ENCODE results near the gene SLC6A20.

Gene SLC6A20

DNA sequence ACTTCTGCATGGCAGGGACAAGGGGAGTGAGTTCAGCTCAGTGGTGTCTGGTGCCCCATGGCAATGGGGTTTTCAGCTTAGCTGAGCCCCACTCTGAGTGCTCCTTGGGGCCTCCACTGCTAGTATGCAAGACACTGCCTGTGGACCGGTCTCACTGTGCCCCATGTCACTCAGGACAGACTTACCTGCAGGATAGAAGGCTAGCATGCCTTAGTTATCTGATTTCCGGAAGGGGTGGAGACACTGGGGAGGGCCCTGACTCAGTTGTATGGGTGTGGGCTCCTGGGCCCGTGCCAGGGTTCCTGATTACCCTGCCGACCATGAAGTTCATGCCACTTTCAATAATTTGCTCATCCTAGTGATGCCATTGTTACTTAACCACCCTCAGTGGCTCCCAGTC lies 4.3 kb upstream of the SLC6A20 start:
- no peak for DNase-seq

DNA sequence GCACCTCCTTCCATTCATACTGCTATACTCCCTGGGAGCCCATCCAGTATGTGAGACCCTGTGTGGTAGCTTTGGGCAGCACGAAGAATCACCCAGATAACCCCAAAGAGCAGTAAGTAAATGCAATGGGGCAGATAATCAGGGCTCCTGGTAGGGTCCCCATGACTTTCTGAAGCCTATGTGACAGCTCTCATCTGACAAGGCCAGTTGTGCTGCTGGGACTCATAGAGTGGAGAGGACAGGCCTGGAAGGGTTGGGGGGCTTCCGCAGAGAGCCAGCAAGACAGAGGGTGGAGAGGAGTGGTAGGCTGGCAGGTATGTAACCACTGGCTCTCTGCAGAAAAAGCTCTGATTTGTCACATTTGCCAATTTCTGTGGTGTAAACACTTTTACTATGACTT lies 3.2 kb upstream of the SLC6A20 start:
- no peak for DNase-seq

DNA sequence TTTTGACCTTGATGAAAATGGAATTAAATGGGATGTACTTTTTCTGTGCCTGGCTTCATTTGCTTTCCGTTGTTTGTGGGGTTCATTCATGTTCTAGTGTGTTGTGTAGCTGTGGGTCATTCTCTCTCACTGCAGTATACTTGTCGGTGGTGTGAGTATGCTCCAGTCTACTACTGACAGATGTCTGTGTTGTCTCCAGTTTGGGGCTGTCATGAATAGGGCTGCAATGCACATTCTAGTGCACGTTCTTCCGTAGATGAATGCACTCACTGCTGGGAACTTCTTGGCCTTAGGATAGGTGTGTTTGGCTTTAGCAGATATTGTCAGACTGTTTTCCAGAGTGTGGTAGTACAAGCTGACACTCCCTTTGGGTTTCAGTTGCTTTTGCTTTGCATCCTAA lies 1.7 kb upstream of the SLC6A20 start:
- DNase-seq: no peak

DNA sequence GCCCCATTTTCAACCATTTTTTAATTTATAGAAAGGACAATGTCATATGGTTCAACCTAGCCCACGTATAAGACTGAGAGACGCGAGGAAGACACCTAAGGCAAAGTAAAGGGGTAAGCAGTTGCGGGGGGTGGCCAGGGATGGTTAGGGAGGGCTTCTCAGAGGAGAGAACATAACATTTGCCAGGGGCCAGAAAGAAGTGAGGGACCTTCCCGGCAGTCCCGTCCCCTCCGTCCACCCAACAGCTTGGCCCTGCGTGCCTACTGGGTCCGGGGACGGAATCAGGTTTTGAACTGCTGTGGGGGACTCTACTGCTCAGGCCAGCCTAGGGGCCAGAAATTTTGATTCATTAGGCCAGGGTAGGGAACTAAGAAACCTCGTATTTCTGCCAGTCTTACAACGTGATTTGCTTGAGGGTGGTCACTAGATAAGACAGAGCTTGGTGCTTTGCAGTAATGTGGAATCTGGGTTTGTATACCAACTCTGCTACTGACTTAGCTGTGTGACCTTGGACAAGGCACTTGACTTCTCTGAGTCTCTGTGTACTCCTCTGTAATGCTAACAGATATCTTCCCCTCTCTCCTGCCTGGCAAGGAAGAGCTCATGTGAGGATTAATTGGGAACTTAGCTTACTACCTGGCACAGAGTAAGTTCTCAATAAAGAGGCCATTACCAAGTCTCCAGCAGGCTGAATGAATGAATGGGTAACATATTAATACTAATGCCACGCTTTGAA lies 734 bp upstream of the SLC6A20 start:
- DNase-seq: no peak

DNA sequence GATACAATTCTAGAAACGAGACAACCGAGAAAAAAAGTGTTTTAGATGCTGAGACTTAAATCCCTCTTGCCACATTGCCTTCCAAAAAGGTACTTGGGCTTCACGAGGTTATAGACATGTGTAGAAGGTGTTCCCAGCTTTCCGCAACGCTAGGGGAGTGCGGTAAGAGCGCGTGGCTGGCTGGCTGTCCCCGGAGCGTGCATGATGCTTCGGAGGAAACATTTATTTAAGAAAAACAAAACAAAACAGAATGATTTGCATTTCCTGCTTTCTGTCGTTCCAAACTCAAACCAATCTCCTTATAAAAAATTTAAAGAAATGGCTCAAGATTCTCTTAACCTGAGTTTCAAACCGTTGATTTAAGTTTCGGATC lies 841 bp downstream of the SLC6A20 start:
- no peak for DNase-seq

DNA sequence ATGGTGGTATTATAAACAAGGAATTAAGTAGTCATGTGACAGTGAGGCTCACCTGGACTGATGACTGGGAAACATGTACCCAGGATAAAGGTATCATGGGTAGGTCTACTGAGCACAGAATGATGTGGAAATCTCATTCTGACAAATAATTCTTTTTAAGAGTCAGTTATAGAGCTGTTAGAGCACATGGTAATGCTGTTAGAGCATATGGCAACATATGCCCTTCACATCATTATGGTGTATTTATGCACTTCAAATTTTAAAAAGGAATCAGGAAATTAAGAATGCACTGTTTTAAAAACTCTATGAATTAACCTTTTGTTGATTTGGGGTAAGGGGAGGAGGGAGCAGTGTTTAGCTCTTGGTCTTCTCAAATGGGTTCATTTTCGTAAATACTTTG lies 1.7 kb downstream of the SLC6A20 start:
- no peak for DNase-seq

DNA sequence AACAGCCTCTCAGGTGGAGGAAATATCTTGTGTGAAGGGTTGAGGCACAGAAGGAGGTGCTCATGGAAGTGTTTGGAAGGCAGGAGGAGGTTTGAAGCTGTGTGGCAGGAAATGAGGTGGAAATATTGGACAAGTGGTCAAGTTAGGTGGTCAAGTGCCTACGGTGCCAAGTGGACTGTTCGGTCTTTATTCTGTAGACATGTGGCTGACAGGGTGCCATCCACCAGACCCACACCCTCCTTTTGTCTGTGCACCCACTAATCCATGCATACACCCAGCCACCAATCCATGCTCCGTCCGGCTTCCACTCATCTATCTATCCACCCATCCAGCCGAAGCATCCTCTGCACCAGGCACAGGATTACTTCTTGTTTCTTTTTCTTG lies 2.2 kb downstream of the SLC6A20 start:
- DNase-seq: no peak

DNA sequence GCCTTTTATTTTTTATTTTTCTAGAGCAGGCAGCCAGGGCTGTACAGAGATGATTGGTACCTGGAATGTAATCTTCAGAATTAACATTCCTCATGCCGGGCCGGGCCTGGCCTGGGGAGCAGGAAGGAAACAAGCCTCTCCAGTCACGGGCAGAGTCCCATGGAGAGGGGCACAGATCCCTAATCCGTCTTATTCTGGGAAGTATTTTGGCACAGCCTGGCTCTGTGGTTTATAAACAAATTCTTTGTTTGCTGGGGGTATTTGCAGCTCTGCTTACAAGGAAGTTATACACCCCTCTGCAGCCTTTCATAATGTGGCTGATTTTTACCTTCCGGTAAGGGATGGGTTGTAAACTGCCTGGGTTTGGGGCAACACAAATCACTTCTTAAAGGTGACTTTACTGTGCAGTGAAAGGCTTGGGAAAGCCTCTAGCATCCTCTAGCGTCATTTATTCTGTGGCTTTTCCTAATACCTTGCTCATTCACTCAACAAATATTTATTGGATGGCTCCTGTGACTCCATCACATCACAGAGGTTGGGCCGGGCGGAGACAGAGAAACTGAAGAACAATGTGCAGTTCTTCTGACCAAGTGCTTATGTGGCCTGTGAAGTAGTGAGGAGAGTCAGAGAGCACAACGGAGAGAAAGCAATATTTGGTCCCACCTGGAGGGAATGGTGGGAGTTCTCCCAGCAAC lies 2.7 kb downstream of the SLC6A20 start:
- DNase-seq: no peak

DNA sequence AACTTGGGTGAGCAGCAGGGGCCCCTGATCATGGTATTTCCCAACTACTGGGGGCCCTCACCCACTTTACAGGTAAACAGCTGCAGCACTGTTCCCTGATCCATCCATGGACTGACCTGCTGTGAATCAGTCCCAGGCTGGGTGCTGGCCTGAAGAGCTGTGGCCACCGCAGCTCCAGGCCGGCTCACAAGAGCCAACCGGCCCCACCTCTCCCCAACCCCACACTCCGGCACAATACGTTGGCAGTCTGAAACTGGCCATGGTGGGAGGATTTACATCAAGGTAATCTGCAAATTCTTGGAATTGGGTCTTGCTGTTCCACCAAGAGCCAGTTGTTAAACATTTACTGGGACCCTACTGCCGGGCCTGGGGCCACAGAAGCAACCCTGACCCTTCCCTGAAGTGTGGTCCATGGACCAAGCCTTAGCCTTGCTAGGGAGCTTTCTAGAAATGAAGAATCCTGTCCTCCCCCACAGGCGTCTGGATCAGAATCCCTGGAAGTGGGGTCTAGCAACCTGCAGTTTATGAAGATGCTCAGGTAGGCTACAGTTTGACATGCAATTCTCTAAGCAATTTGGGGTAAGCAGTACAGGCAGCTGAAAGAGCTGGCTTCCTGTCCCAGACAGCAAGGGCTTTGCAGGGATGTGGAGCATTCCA lies 3.7 kb downstream of the SLC6A20 start:
- DNase-seq: no peak

DNA sequence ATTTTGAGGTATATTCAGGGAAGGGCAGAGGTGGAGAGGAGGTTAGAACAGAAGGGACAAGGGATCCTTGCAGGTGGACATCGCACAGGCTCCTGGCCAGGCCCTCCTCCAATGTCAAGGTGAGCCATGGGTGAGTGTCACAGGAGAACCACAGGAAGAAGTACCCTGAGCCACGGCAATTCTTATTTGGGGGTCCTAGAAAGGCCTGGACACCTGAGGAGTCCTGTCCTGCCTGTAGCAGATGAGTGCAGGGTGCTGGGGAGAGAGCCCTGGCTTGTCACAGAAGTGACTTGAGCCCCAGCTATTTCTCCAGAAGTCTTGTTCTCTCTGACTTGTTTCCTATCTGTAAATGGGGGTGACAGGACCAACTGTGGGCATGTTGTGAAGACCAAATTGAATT lies 4.3 kb downstream of the SLC6A20 start:
- no peak for DNase-seq

DNA sequence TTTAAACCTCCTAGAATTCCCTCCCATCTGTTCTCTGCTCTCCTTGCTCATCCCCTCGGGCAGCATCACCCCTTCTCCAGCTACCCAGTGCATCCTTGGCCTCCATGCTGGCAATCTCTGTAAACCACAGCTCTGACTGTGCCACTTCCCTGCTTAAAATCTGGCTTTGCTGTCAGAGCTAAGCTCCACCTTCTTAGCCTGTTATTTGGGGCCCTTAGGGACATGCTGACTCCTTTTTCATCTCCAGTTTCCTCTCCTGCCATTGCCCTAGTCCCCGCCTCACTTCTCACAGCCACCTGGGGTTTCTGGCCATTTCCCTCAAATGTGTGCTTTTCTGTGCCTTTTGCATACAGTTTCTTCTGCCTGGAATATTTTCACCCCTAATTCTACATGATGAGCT lies 5.7 kb downstream of the SLC6A20 start:
- DNase-seq: no peak

DNA sequence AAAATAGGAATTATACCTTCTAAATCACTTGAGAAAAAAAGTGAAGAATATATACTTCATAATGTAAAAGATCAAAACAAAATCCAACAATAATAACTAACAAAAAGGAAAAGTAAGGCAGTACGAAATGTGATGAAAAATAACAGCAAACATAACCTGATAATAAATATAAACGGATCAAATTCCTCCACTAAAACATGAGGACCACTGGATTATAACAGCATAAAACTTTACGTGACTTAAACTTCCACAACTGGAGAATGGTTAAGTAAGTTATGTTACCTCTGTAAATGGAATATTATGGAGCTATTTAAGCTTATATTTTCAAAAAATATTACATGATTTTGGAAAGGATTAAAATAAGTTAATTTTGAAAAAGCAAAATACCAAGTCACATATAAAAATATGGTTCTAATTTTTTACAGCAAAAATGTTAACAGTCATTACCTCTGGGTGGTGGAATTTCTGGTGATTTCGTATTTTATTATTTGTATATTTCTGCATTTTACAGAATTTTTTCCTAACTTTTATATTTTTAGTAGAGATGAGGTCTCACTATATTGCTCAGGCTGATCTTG lies 7.0 kb downstream of the SLC6A20 start:
- DNase-seq: no peak

DNA sequence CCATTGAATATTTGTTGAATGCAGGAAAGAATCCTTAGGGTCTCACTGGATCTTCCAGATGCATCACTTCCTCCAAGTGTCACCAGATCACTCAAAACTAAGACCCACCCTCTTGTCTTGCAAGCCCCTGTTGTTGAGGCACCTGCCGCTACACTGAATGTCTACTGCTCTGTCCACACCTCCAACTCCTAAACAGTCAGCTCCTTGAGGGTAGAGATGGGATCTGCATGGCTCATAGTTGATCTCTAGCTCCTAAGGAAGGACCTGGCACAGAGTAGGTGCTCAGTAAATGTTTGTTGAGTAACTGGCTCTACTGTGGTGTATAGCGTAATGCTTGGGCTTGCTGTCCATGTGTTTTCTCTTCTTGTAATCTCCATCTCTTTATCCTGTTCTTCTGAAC lies 8.8 kb downstream of the SLC6A20 start:
- no peak for DNase-seq

DNA sequence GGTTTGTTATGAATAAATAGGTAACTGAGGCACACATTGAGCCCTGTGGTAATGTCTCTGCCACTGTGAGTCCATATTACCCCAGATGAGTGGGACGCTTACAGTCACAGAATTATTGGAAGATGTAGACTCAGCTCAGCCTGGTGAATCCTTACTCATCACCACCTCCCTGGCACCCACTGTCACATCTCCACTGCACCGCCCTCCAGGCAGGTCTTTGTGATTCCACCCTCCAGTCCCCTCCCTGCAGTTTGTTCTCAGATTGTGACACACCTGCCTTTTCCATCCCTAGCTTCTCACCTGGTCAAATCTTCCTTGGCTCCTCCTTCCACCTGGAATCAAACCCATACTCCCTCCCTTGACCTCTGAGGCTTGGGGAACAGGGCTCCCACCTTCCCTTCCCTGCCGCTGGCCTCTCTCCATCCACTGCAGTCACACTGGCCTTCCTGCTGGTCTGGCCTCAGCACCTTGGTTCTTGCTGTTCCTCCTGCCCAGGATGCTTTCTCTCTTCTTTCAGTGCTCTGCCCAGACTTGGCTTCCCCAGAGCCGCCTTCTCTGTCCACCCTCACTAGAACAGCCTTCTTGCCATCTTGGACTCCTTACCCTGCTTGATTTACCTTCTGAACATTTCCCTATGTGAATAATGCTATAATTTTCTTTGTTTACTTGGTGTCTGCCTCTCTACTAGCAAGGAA lies 9.4 kb downstream of the SLC6A20 start:
- no peak for DNase-seq

DNA sequence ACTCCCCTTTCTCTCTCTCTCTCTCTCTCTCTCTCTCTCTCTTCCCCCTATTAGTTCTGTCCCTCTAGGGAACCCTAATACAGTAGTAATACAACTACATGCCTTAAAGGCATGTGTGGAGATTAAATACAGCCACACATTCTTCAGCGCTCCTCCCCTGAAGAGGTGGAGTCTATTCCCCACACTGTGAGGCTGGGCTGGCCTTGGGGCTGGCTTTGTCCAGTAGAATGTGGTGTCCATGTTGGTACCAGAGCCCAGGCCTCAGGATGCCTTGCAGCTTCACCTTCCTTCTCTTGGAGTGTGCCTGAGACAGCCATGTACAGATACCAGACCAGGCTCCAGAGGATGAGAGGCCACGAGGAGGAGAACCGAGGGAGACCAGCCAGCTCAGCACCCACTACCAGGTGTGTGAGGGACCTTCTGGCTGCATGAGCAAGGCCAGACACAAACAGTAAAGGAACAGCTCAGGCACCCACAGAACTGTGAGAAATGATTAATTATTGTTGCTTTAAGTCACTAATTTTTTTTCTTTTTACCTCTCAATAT lies 10.7 kb downstream of the SLC6A20 start:
- no peak for DNase-seq

DNA sequence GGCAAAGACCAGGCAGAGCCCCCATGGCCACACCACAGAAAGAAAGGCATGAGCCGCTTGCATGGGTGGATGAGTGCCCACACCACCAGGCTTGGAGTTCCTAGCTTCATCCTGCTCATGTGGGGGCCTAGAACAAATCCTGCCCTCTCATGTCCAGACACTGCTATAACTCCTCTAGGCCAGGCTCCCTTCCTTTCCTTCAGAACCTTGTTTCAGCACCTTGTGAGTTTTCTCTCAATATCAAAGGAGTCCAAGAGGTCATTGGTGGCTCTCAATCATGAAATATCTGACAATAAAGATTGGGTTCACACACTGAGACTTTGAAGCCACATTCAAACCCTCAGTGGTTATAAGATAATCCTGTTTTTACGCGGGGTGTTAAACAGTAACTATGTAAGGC lies 12.7 kb downstream of the SLC6A20 start:
- no peak for DNase-seq

DNA sequence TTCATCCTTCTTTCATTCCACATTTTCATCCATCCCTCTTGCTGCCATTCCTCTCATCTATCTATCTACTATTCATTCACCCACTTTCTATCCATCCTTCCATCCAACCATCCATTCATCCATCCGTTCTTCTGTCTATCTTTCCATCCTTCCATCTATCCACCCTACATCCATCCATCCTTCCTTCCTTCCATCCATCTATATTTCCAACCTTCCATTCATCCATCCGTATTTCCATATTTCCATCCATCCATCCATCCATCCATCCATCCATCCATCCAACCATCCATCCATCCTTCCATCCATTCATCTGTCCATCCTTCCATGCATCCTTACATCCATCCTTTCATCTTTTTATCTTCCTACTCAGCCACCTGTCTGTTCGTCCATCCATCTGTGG lies 14.0 kb downstream of the SLC6A20 start:
- DNase-seq: no peak

DNA sequence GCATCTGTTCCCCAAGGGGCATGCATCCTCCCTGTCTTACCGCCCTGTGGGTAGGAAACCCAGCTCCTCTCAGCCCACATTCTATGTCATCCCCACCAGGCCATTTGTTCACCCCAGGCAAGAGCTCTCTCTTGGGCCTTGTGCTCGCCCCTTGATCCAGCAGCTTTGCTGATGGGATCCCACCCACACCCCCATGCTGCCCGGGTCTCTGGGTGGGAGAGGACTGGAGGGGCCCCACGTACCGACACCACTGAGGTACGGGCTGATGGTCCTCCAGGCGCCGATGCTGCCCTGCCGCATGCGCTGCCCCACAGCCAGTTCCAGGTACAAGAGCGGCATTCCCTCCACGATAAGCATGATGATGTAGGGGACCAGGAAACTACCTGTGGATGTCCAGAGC lies 14.5 kb downstream of the SLC6A20 start:
- DNase-seq: no peak

DNA sequence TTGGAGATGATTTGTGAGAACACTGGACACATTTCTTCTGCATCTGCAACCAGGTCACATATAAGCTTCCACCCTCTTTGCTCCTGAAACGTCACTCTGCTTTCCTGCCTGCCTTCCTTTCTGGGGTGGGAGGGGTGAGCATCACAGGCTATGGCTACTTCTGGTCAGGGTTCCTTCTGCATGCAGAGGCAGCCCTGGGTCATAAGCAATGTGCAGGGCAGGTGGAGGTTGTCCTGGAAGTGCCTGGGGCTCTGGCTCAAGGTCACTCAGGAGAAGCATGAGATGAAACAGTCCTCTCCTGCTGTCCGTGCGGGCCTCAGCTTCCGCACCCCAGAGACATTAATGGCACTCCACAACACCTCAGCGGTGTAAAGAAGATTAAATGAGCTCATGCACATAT lies 15.1 kb downstream of the SLC6A20 start:
- DNase-seq: no peak

DNA sequence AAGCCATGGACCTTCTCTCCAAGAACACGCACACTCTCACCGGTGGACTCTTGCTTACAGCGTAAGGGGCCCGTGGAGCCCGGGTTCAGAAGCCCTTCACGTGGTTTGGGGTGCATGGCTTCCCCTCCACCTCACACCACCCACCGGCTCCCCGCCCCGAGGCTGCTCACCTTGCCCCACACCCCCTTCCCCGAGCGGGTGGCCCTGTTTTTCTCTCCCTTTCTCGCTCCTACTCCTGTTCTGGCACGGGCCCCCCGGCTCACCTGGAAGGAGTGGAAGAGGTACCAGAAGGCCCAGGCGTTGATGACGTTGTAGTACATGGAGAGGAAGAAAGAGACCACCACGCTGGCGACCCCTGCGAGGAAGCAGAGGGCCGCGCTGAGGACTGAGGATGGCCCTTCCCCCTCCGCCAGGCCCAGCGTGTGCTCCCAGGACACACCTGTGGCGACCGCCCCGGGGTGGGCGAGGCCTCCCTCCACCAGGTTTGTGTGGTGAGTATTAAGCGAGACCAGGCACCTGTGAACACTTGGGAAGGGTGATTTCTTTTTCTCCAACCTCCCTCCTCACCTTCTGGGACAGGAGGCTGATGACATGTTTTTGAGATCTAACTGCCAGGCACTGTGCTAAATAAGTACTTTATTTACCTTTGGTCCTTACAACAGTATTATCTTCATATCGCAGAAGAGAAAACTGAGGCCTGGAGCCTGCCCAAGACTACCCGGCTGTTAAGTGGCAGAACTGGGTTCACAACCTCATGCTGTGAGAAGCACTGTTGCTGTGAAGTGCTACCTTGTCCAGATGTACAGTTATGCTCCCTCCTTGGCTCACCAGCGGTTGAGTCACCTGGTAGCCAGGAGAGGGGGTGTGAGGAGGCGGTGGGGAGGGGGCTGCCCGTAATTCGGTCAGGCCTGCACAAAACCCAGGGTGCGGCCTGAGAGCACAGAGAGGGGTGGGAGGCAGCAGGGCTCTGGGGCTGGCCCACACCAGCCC lies 16.3 kb downstream of the SLC6A20 start:
- DNase-seq: no peak

DNA sequence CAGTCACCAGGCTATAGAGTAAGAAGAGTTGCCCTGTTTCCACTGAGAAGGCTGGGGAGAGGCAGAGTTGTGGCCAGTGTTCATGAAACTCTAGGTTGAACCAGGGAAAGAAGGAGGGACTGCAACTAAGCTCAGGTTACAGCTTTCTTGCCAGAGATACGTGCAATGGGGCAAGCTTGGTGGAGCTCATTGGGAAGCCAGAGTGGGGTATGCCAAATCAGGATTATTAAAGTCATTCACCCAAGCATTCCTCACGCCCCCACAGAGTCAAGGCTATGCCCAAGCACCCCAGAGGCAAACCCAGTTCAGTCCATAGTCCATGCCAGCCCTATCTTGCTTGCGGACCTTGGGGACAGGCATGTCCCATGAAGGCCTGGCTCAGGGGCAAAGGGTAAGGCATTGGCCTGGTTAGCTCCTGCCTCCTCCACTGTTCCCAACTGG lies 17.6 kb downstream of the SLC6A20 start:
- no peak for DNase-seq
